GM12878 (cell line): ENCODE data around the gene SCD5. TPM values are rescaled to one million over a fixed set of nuclear protein-coding genes. Genes with fewer than 3 reads are reported as not detected.

Experiments used
- ATAC-seq: fragments of 200-7000 bp; cut with Tn5 transposase; 3 replicates; pipeline ENCODE4 v1.9.1; 2020; ENCODE audit warnings: mild to moderate bottlenecking, moderate library complexity
- BruUV-seq: library from RNA; stranded (reverse); fragments of 400-500 nt; replicated peaks from 2 replicates; lab custom pipeline; 2021; lab: Mats Ljungman, UMichigan
- CTCF ChIA-PET: fragments of 300-600 bp; sonication (Branson Sonifier 250); formaldehyde crosslinking; extraction: SDS; loops from one replicate; lab custom pipeline; 2021; ENCODE audit warnings: inconsistent platforms; lab: Yijun Ruan, JAX
- POLR2A ChIA-PET: fragments of 350-600 bp; formaldehyde crosslinking; extraction: SDS; loops from one replicate; lab custom pipeline; 2021; ENCODE audit warnings: inconsistent platforms; lab: Charles Lee
- RAD21 ChIA-PET: fragments of 300-600 bp; sonication (Branson Sonifier 250); formaldehyde crosslinking; loops from one replicate; lab custom pipeline; 2023; ENCODE audit warnings: antibody characterized with exemption; ENCODE audit not compliant: unreplicated experiment; lab: Charles Lee
- SMC1A ChIA-PET: fragments of 300-600 bp; sonication (Branson Sonifier 250); formaldehyde crosslinking; loops from one replicate; lab custom pipeline; 2023; ENCODE audit not compliant: unreplicated experiment, uncharacterized antibody; lab: Charles Lee
- DNase-seq: peaks from one replicate; pipeline ENCODE4 v3.0.0-alpha.2; 2011; ENCODE audit warnings: low read depth, low spot score
- FAIRE-seq: peaks from 3 replicates; lab custom pipeline; 2011; peaks lifted over from hg19 to GRCh38; lab: Jason Lieb, UNC
- H2AFZ ChIP-seq: 2 replicates; pipeline ENCODE4 v1.6.0; 2011; ENCODE audit warnings: low read depth, low read length, control low read depth; ENCODE audit not compliant: control insufficient read depth
- H3K27ac ChIP-seq: 2 replicates; pipeline ENCODE4 v1.5.1; 2011; ENCODE audit warnings: control low read depth; ENCODE audit not compliant: control insufficient read depth, insufficient read depth
- H3K27me3 ChIP-seq, 2 experiments: replicated peaks in 1 of 2; 2 replicates each; pipeline versions ENCODE4 v1.6.0 to v1.6.1; 2011; ENCODE audit warnings: low read length in 1 of 2; ENCODE audit not compliant: control insufficient read depth in 2 of 2, insufficient read depth in 2 of 2
- H3K36me3 ChIP-seq, 2 experiments: 2 replicates each; pipeline ENCODE4 v1.5.1; 2011; ENCODE audit warnings: low read length in 1 of 2; ENCODE audit not compliant: control insufficient read depth in 2 of 2, insufficient read depth in 2 of 2
- H3K4me1 ChIP-seq: 2 replicates; pipeline ENCODE4 v1.6.1; 2011; ENCODE audit warnings: mild to moderate bottlenecking, low read length, moderate library complexity, mixed read lengths; ENCODE audit not compliant: control insufficient read depth, insufficient read depth
- H3K4me2 ChIP-seq: 2 replicates; pipeline ENCODE4 v1.6.0; 2011; ENCODE audit warnings: control low read depth; ENCODE audit not compliant: control insufficient read depth, insufficient read depth
- H3K4me3 ChIP-seq: fragments of 200-600 bp; sonication (generic); 2 replicates; pipeline ENCODE4 v1.5.1; 2016
- H3K79me2 ChIP-seq: 2 replicates; pipeline ENCODE4 v1.6.0; 2011; ENCODE audit warnings: low read length; ENCODE audit not compliant: control insufficient read depth, insufficient read depth
- H3K9ac ChIP-seq: 2 replicates; pipeline ENCODE4 v1.8.0; 2011; ENCODE audit warnings: low read length, control low read depth, mixed read lengths; ENCODE audit not compliant: control insufficient read depth, insufficient read depth
- H3K9me3 ChIP-seq: replicated peaks from 3 replicates; pipeline ENCODE4 v1.5.1; 2011; ENCODE audit warnings: mild to moderate bottlenecking, low read length; ENCODE audit not compliant: control insufficient read depth, insufficient read depth
- H4K20me1 ChIP-seq: 2 replicates; pipeline ENCODE4 v1.6.0; 2011; ENCODE audit not compliant: control insufficient read depth, insufficient read depth
- ASH2L ChIP-seq: fragments of 300-600, 200-600 bp; sonication (generic); IDR thresholded peaks from 2 replicates; pipeline ENCODE4 v1.6.1; 2017; ENCODE audit warnings: low read depth, mild to moderate bottlenecking, borderline replicate concordance
- CHD4 ChIP-seq: fragments of 200-600 bp; sonication (generic); IDR thresholded peaks from 2 replicates; pipeline ENCODE4 v1.6.1; 2016; ENCODE audit warnings: mild to moderate bottlenecking
- EED ChIP-seq: sonication (generic); IDR thresholded peaks from 2 replicates; pipeline ENCODE4 v1.6.1; 2016; ENCODE audit warnings: antibody characterized with exemption, low read depth
- GABPA ChIP-seq: IDR thresholded peaks from 2 replicates; pipeline ENCODE4 v1.6.1; 2014; ENCODE audit warnings: antibody characterized with exemption, low read depth, mild to moderate bottlenecking, inconsistent platforms
- HDGF ChIP-seq: fragments of 450-650 bp; IDR thresholded peaks from 2 replicates; pipeline ENCODE4 v1.6.1; 2016; ENCODE audit warnings: antibody characterized with exemption
- IRF3 ChIP-seq: fragments of 450-650 bp; IDR thresholded peaks from 2 replicates; pipeline ENCODE4 v1.6.1; 2014; ENCODE audit warnings: mild to moderate bottlenecking
- IRF4 ChIP-seq: IDR thresholded peaks from 2 replicates; pipeline ENCODE4 v1.6.1; 2011; ENCODE audit warnings: low read depth, low read length
- NR2C1 ChIP-seq: fragments of 450-650 bp; IDR thresholded peaks from 2 replicates; pipeline ENCODE4 v1.6.1; 2017; ENCODE audit warnings: antibody characterized with exemption, mild to moderate bottlenecking, moderate library complexity
- NR2F1 ChIP-seq: fragments of 450-650 bp; conservative IDR thresholded peaks from 2 replicates; pipeline ENCODE4 v1.6.1; 2017; ENCODE audit warnings: mild to moderate bottlenecking
- NRF1 ChIP-seq: conservative IDR thresholded peaks from 2 replicates; pipeline ENCODE4 v1.6.1; 2011; ENCODE audit warnings: mild to moderate bottlenecking, low read depth, low read length, improper control_type of control experiment
- SMC3 ChIP-seq: IDR thresholded peaks from 2 replicates; pipeline ENCODE4 v1.6.1; 2011; ENCODE audit warnings: low read length, improper control_type of control experiment, borderline replicate concordance
- USF2 ChIP-seq: IDR thresholded peaks from 2 replicates; pipeline ENCODE4 v1.6.1; 2011; ENCODE audit warnings: low read depth, low read length, improper control_type of control experiment, borderline replicate concordance
- ZNF207 ChIP-seq: fragments of 450-650 bp; IDR thresholded peaks from 2 replicates; pipeline ENCODE4 v1.6.1; 2014; ENCODE audit warnings: antibody characterized with exemption, mild to moderate bottlenecking, borderline replicate concordance
- ZNF24 ChIP-seq: fragments of 450-650 bp; IDR thresholded peaks from 2 replicates; pipeline ENCODE4 v1.6.1; 2017; ENCODE audit warnings: antibody characterized with exemption, mild to moderate bottlenecking
- WGBS: methylation state at CpG from one replicate; pipeline ENCODE4 v1.1.6; 2016; ENCODE audit warnings: low lambda C conversion rate; ENCODE audit not compliant: insufficient replicate concordance, insufficient coverage; ENCODE audit errors: missing lambda C conversion rate; 5-methylcytosine and 5-hydroxymethylcytosine counted together
- in situ Hi-C: fragments of 300-500 bp; cut with MboI; formaldehyde crosslinking; loops from 9 replicates; pipeline ENCODE4 v1.14.3; 2018; ENCODE audit warnings: mixed read lengths
- intact Hi-C: fragments of 100-400 bp; cut with micrococcal nuclease; formaldehyde crosslinking; loops from one replicate; pipeline ENCODE4 v1.14.2; 2022; ENCODE audit not compliant: unreplicated experiment
- polyA plus RNA-seq, 11 experiments: library from polyadenylated mRNA; depleted of rRNA in 4 of 11; unstranded in 6 of 11; stranded (reverse) in 5 of 11; fragments of >200 nt; fragmentation: Nextera tagmentation in 4 of 11; fragmentation: Illumina TruSeq in 1 of 11; extraction: Ambion mirVana in 4 of 11; extraction: Trizol in 1 of 11; gene quantifications; 1 replicate in 1 of 11; 2 replicates in 10 of 11; pipeline versions ENCODE4 v1.2.1 to v1.2.3, GENCODE V29; 2011 to 2016; ENCODE audit warnings: inconsistent platforms in 2 of 11, missing spikeins in 2 of 11, low read depth in 1 of 11
- total RNA-seq, 4 experiments: library from RNA; depleted of rRNA in 3 of 4; stranded (reverse); fragments of >200 nt in 3 of 4; fragmentation: Illumina TruSeq in 1 of 4; extraction: Trizol in 1 of 4; gene quantifications; 2 replicates each; pipeline versions ENCODE4 v1.2.1 to v1.2.3, GENCODE V29; 2013 to 2021
- TF ChIP-seq, protein P1 (sequence below): fragments of 450-650 bp; IDR thresholded peaks from 2 replicates; pipeline ENCODE4 v1.6.1; 2018; ENCODE audit warnings: borderline replicate concordance, mild to moderate bottlenecking; ENCODE audit not compliant: partially characterized antibody
- TF ChIP-seq, protein P2 (sequence below): fragments of 450-650 bp; IDR thresholded peaks from 2 replicates; pipeline ENCODE4 v1.6.1; 2017; ENCODE audit warnings: mild to moderate bottlenecking

Gene SCD5
- total and polyA plus RNA-seq, 10 of the 15 experiments (the other 5 are each of a cell fraction or from before 2014, with no cell fraction given) = 2.4 to 15.0 (median 4.2) TPM

DNA sequence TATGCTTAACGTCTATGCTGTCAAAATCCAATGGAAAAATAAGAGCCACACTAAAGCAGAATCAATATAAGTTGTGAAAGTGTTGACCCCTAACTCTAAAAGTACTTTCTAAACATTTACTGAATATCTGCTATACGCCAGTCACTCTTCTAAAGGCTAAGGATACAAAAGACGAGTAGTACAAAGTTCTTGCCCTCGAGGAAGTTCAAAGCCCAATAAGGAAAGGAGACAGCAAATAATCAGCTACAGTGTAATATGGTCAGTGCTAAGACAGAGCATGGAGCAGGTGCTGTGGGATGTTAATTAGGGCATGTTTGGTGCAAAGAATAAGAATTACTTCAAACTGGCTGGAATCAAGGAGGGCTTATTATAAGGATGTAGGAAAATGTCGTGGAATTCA lies 205.2 kb downstream of the SCD5 start:
- no peak overlapping the region for H3K4me2 ChIP-seq
- FAIRE-seq = no peak
- H3K36me3 ChIP-seq = no peaks in the 10 kb centered on the region
- WGBS = 8% methylated on average over 5 of the region's 5 CpGs
- H3K4me3 ChIP-seq = no peak overlapping the region
- no peaks in the 10 kb centered on the region for H3K79me2 ChIP-seq
- H3K9me3 ChIP-seq = no peaks in the 10 kb centered on the region
- H3K27ac ChIP-seq = no peak overlapping the region
- POLR2A ChIA-PET = no interaction called here
- RAD21 ChIA-PET = no interaction called here
- CTCF ChIA-PET = interaction anchor here (0.9 kb wide), 1 partner anchor 146 kb away, joined by 4 read pairs; no protein-coding TSS in a partner anchor
- TF ChIP-seq, protein P1, sequence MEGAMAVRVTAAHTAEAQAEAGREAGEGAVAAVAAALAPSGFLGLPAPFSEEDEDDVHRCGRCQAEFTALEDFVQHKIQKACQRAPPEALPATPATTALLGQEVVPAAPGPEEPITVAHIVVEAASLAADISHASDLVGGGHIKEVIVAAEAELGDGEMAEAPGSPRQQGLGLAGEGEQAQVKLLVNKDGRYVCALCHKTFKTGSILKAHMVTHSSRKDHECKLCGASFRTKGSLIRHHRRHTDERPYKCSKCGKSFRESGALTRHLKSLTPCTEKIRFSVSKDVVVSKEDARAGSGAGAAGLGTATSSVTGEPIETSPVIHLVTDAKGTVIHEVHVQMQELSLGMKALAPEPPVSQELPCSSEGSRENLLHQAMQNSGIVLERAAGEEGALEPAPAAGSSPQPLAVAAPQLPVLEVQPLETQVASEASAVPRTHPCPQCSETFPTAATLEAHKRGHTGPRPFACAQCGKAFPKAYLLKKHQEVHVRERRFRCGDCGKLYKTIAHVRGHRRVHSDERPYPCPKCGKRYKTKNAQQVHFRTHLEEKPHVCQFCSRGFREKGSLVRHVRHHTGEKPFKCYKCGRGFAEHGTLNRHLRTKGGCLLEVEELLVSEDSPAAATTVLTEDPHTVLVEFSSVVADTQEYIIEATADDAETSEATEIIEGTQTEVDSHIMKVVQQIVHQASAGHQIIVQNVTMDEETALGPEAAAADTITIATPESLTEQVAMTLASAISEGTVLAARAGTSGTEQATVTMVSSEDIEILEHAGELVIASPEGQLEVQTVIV = no peak
- TF ChIP-seq NRF1 = no peak
- no peak for TF ChIP-seq IRF4
- no peak for TF ChIP-seq ZNF24
- no peak for TF ChIP-seq HDGF
- TF ChIP-seq NR2C1 = no peak
- no peak for TF ChIP-seq NR2F1
- TF ChIP-seq GABPA = no peak
- TF ChIP-seq, protein P2, sequence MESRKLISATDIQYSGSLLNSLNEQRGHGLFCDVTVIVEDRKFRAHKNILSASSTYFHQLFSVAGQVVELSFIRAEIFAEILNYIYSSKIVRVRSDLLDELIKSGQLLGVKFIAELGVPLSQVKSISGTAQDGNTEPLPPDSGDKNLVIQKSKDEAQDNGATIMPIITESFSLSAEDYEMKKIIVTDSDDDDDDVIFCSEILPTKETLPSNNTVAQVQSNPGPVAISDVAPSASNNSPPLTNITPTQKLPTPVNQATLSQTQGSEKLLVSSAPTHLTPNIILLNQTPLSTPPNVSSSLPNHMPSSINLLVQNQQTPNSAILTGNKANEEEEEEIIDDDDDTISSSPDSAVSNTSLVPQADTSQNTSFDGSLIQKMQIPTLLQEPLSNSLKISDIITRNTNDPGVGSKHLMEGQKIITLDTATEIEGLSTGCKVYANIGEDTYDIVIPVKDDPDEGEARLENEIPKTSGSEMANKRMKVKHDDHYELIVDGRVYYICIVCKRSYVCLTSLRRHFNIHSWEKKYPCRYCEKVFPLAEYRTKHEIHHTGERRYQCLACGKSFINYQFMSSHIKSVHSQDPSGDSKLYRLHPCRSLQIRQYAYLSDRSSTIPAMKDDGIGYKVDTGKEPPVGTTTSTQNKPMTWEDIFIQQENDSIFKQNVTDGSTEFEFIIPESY = no peak
- TF ChIP-seq CHD4 = no peak
- no peak for TF ChIP-seq SMC3
- TF ChIP-seq EED = no peak
- no peak for TF ChIP-seq ZNF207
- TF ChIP-seq ASH2L = no peak
- no peak for TF ChIP-seq IRF3
- TF ChIP-seq USF2 = no peak
- ATAC-seq = no peak
- H2AFZ ChIP-seq = no peak overlapping the region
- no peak for DNase-seq
- no peaks in the 10 kb centered on the region for H3K4me1 ChIP-seq
- in situ Hi-C loops = no loop called here
- H3K27me3 ChIP-seq = peaks cover 0 to 2% of the 10 kb centered on the region in 2 experiments; a peak in 1 of 4 replicates
- no TSS peak for BruUV-seq
- H4K20me1 ChIP-seq = no peaks in the 10 kb centered on the region
- intact Hi-C loops = no loop called here
- H3K9ac ChIP-seq = no peak overlapping the region
- SMC1A ChIA-PET = no interaction called here
